ENCODE results near the gene TFAP2D.

The TFAP2D gene

GRCh38 chr6:50791900-50792508 lies 78.7 kb downstream of the TFAP2D start:
- H4K20me1 ChIP-seq (ENCODE audit: insufficient read depth, low read length), result no peaks in the 10 kb centered on the region
- no peaks in the 10 kb centered on the region for H3K4me1 ChIP-seq (ENCODE audit: insufficient read depth, low read length, severe bottlenecking)
- no peak overlapping the region for H3K4me2 ChIP-seq (ENCODE audit: low read length)
- no peaks in the 10 kb centered on the region for H3K9me2 ChIP-seq (ENCODE audit: low read depth, low read length)
- no peaks in the 10 kb centered on the region for H3K79me2 ChIP-seq (ENCODE audit: insufficient read depth, low read length)
- H3K27me3 ChIP-seq (ENCODE audit: insufficient read depth, low read length), result no peaks in the 10 kb centered on the region
- no peak overlapping the region for H3K27ac ChIP-seq (ENCODE audit: low read depth, low read length, poor library complexity, severe bottlenecking)
- no peak overlapping the region for H3K4me3 ChIP-seq (ENCODE audit: low read depth, low read length, poor library complexity, severe bottlenecking)
- no peaks in the 10 kb centered on the region for H3F3A ChIP-seq (ENCODE audit: insufficient read depth, low read length)
- TF ChIP-seq EZH2 (IDR thresholded peaks at IDR 0.05; ENCODE audit: borderline replicate concordance, low read length) (no peak), CTCF (IDR thresholded peaks at IDR 0.05; ENCODE audit: low read length) (peak; percentile 78)
- no peak overlapping the region for H3K9ac ChIP-seq (ENCODE audit: low read length)
- no peak overlapping the region for H2AFZ ChIP-seq (ENCODE audit: low read length)
- H3K9me3 ChIP-seq (ENCODE audit: low read length), result no peaks in the 10 kb centered on the region
- H3K36me3 ChIP-seq (ENCODE audit: insufficient read depth, low read length), result no peaks in the 10 kb centered on the region

- H4K20me1 ChIP-seq (ENCODE audit: insufficient read depth, low read length), result no peaks in the 10 kb centered on the region
- H3K4me1 ChIP-seq (ENCODE audit: insufficient read depth, low read length, severe bottlenecking), result no peaks in the 10 kb centered on the region
- no peak overlapping the region for H3K4me2 ChIP-seq (ENCODE audit: low read length)
- H3K36me3 ChIP-seq (ENCODE audit: insufficient read depth, low read length), result no peaks in the 10 kb centered on the region
- H3K27me3 ChIP-seq (ENCODE audit: insufficient read depth, low read length), result no peaks in the 10 kb centered on the region
- no peak overlapping the region for H3K4me3 ChIP-seq (ENCODE audit: low read depth, low read length, poor library complexity, severe bottlenecking)
- H2AFZ ChIP-seq (ENCODE audit: low read length), result no peak overlapping the region
- H3K79me2 ChIP-seq (ENCODE audit: insufficient read depth, low read length), result no peaks in the 10 kb centered on the region
- no peaks in the 10 kb centered on the region for H3F3A ChIP-seq (ENCODE audit: insufficient read depth, low read length)
- no peak overlapping the region for H3K9ac ChIP-seq (ENCODE audit: low read length)
- TF ChIP-seq CTCF (IDR thresholded peaks at IDR 0.05; ENCODE audit: low read length) (no peak), EZH2 (IDR thresholded peaks at IDR 0.05; ENCODE audit: borderline replicate concordance, low read length) (no peak)
- H3K9me3 ChIP-seq (ENCODE audit: low read length), result no peaks in the 10 kb centered on the region
- no peak overlapping the region for H3K27ac ChIP-seq (ENCODE audit: low read depth, low read length, poor library complexity, severe bottlenecking)
- H3K9me2 ChIP-seq (ENCODE audit: low read depth, low read length), result no peaks in the 10 kb centered on the region
Observed at GRCh38 chr6:50792771-50793170, 79.4 kb downstream of the TFAP2D start.

GRCh38 chr6:50795574-50795973 lies 82.2 kb downstream of the TFAP2D start:
- no peaks in the 10 kb centered on the region for H3K4me1 ChIP-seq (ENCODE audit: insufficient read depth, low read length, severe bottlenecking)
- TF ChIP-seq EZH2 (IDR thresholded peaks at IDR 0.05; ENCODE audit: borderline replicate concordance, low read length) (no peak), CTCF (IDR thresholded peaks at IDR 0.05; ENCODE audit: low read length) (no peak)
- H3K4me3 ChIP-seq (ENCODE audit: low read depth, low read length, poor library complexity, severe bottlenecking), result no peak overlapping the region
- H3K9ac ChIP-seq (ENCODE audit: low read length), result no peak overlapping the region
- no peaks in the 10 kb centered on the region for H3F3A ChIP-seq (ENCODE audit: insufficient read depth, low read length)
- H2AFZ ChIP-seq (ENCODE audit: low read length), result no peak overlapping the region
- no peaks in the 10 kb centered on the region for H3K9me3 ChIP-seq (ENCODE audit: low read length)
- no peaks in the 10 kb centered on the region for H3K79me2 ChIP-seq (ENCODE audit: insufficient read depth, low read length)
- H4K20me1 ChIP-seq (ENCODE audit: insufficient read depth, low read length), result no peaks in the 10 kb centered on the region
- no peaks in the 10 kb centered on the region for H3K27me3 ChIP-seq (ENCODE audit: insufficient read depth, low read length)
- no peak overlapping the region for H3K27ac ChIP-seq (ENCODE audit: low read depth, low read length, poor library complexity, severe bottlenecking)
- H3K4me2 ChIP-seq (ENCODE audit: low read length), result no peak overlapping the region
- H3K9me2 ChIP-seq (ENCODE audit: low read depth, low read length), result no peaks in the 10 kb centered on the region
- no peaks in the 10 kb centered on the region for H3K36me3 ChIP-seq (ENCODE audit: insufficient read depth, low read length)

Data from OCI-LY1 (cell line).